H4 (cell line): ENCODE results near the gene SLC6A11. TPM values are rescaled to one million over a fixed set of nuclear protein-coding genes. Genes with fewer than 3 reads are reported as not detected.
A peak's percentile ranks its signal among the peaks of the same experiment; 100 is the strongest.

Experiments used
- DNase-seq: peaks from one replicate; pipeline ENCODE4 v3.0.0-alpha.2; 2015; ENCODE audit warnings: low spot score
- total RNA-seq: library from RNA; depleted of rRNA; stranded (reverse); fragments of >200 nt; shearing (Covaris generic); gene quantifications from 2 replicates; pipeline ENCODE4 v1.2.3, GENCODE V29; 2014; rRNA removed

The SLC6A11 gene
- total RNA-seq, 1 experiment from 2014 or later = 0.12 TPM

GRCh38 chr3:10981031-10981430 lies 165.0 kb downstream of the SLC6A11 start:
- no peak for DNase-seq

DNA sequence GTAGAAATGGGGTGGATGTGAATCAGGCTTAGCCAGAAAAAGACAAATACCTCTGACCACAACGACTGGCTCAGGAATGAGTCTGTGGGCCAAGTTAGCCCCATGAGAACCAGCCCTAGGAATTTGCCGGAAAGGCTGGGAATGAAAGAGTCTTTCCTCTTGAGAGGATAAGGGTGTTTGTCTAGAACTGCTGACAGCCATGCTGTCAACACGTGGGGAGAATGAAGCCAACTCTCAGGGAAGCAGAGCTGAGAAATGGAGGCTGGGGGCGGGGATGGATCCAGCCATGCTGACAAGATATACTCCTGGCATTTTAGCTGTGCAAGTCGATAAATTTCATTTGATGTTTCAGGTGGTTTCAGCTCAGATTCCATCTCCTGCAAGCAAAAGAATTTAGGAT lies 165.9 kb downstream of the SLC6A11 start:
- DNase-seq = no peak

- DNase-seq = peak; percentile 18
Measured at GRCh38 chr3:10982782-10983181, 166.8 kb downstream of the SLC6A11 start.

DNA sequence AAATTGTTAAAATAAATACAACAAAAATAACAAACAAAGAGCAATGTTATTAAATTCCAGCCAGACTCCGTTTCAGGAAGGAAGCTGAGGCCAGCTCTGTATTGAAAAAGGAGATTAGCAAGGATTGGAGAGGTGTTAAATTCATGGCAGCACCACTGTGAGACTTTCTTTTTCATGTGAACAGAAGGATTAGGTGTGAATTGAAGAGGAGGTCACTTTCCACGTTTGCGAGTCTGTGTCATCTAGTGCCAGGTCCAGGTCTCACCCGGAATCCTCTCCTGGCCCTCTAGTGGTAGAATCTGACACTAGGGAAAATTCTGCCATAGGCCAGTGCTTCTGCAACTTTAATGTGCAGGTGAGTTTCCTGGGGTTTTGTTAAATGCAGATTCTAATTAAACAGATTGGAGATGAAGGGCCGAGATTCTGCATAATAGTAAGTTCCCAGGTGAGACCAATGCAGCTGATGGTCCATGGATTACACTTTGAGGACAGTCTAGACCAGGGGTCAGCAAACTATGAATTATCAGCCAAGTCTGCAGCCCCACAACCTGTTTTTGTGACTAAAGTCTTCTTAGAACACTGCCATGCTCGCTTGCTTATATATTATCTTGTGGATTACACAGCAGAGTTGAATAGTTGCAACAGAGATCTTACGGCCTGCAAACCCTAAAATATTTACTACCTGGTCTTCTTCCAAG lies 167.3 kb downstream of the SLC6A11 start:
- peak; percentile 37 for DNase-seq

GRCh38 chr3:10984371-10984896 lies 168.4 kb downstream of the SLC6A11 start:
- DNase-seq = no peak

DNA sequence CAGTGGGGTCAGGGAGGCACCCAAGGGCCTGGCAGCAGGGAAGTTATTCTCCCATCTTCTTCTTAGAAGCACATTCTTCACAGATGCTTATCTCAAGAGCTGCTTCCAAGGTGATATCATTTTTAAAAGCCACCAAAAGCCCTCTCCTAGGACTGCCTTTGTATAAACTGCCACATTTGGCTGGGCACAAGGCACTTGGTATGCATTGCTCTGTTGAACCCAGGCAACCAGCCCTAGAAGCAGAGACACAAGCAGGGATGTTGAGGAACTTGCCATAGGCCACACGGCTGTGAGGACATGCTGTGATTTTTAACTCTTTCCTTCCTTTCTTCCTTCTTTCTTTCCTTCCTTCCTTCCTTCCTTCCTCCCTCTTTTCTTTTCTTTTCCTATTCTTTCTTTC lies 169.2 kb downstream of the SLC6A11 start:
- no peak for DNase-seq

DNA sequence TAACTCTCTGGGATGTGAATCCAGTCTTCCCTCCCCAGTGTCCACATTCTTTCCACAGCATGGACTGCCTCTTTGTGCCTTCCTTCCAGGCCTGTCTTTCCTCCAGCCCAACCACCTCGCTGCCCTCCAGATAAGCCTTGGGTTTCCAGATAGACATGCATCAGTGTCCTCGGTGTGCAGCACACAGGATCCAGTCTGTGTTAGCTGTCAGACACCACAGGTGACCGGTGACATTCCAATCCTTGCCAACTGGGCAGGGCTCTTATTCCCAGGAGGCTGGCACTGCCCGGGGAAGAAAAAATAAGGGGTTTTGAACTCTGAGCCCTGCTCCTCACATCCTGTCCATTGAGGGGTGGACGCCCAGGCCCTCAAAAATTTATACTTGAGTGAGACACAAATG lies 170.6 kb downstream of the SLC6A11 start:
- DNase-seq = no peak

- no peak for DNase-seq
Measured at GRCh38 chr3:10988001-10988665, 172.1 kb downstream of the SLC6A11 start.

DNA sequence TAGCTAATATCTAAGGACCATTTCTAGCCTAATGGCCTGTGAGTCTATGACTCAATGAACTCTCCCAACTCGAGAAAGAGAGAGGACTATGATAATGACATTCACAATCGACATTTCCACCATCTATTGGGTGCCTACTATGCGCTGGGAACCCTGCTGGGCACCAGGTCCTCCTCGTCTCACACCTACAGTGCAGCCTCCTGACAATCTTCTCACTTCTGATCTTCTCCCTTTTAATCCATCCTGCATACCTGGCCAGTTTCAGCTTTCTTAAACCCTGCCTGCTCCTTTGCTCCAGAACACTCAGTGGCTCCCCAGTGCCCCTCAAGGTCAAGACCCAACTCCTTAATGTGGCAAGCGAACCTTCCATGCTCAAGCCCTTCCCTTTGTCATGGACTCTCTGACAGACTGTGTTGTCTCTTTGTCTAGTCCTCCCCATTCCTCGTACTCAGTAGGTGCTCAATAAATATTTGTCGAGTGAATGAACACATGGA lies 173.0 kb downstream of the SLC6A11 start:
- DNase-seq = no peak

Other genes with a start within 250 kb of the SLC6A11 start
- not detected in 2 replicates for gene SLC6A1, start 176.5 kb downstream of the SLC6A11 start, total RNA-seq